Fibroblast of lung (primary cell): ENCODE measurements around the gene DNER. TPM values are rescaled to one million over a fixed set of nuclear protein-coding genes. Genes with fewer than 3 reads are reported as not detected.

ENCODE experiments used
- DNase-seq, 2 donors: peaks; one replicate each; pipeline versions ENCODE4 v3.0.0 to v3.0.0-alpha.2; 2010; ENCODE audit warnings: low read depth in 2 of 2
- H2AFZ ChIP-seq: 2 replicates; pipeline ENCODE4 v1.5.1; 2012; ENCODE audit warnings: low read length, control low read depth, inconsistent platforms
- H3K27ac ChIP-seq: 2 replicates; pipeline ENCODE4 v1.5.1; 2011; ENCODE audit warnings: low read length, control low read depth; ENCODE audit not compliant: insufficient read depth
- H3K27me3 ChIP-seq: 2 replicates; pipeline ENCODE4 v1.5.1; 2011; ENCODE audit warnings: mild to moderate bottlenecking, low read length; ENCODE audit not compliant: control insufficient read depth, insufficient read depth
- H3K36me3 ChIP-seq: 2 replicates; pipeline ENCODE4 v1.5.1; 2011; ENCODE audit warnings: low read length; ENCODE audit not compliant: control insufficient read depth, insufficient read depth
- H3K4me1 ChIP-seq: 2 replicates; pipeline ENCODE4 v1.5.1; 2011; ENCODE audit warnings: low read length; ENCODE audit not compliant: control insufficient read depth, insufficient read depth; ENCODE audit errors: extremely low read depth
- H3K4me2 ChIP-seq: 2 replicates; pipeline ENCODE4 v1.5.1; 2011; ENCODE audit warnings: low read length, control low read depth; ENCODE audit not compliant: insufficient read depth; ENCODE audit errors: extremely low read depth
- H3K4me3 ChIP-seq, 4 experiments: fragments of 200-600 bp in 1 of 4; sonication (generic) in 1 of 4; replicated peaks in 1 of 4; 2 replicates each; pipeline ENCODE4 v1.5.1; 2011 to 2016; ENCODE audit warnings: low read length in 4 of 4, low read depth in 3 of 4, mild to moderate bottlenecking in 3 of 4, control low read depth in 2 of 4, inconsistent platforms in 1 of 4, mixed read lengths in 1 of 4; ENCODE audit not compliant: insufficient read depth in 1 of 4; ENCODE audit errors: control extremely low read depth in 1 of 4
- H3K79me2 ChIP-seq: 2 replicates; pipeline ENCODE4 v1.5.1; 2012; ENCODE audit warnings: mild to moderate bottlenecking, low read length, inconsistent platforms; ENCODE audit not compliant: control insufficient read depth, insufficient read depth
- H3K9ac ChIP-seq: 2 replicates; pipeline ENCODE4 v1.5.1; 2011; ENCODE audit warnings: mild to moderate bottlenecking, low read length, control low read depth; ENCODE audit not compliant: insufficient read depth
- H3K9me3 ChIP-seq: 2 replicates; pipeline ENCODE4 v1.5.1; 2012; ENCODE audit warnings: low read depth, low read length; ENCODE audit not compliant: control insufficient read depth, insufficient read depth
- H4K20me1 ChIP-seq: 2 replicates; pipeline ENCODE4 v1.5.1; 2011; ENCODE audit warnings: low read length; ENCODE audit not compliant: control insufficient read depth, insufficient read depth; ENCODE audit errors: extremely low read depth
- CTCF ChIP-seq, 2 donors: IDR thresholded peaks in 1 of 2; conservative IDR thresholded peaks in 1 of 2; 1 replicate in 1 of 2; 2 replicates in 1 of 2; pipeline ENCODE4 v1.5.1; 2011 to 2012; ENCODE audit warnings: low read length in 2 of 2, control low read depth in 1 of 2, inconsistent platforms in 1 of 2, low read depth in 1 of 2, mild to moderate bottlenecking in 1 of 2
- EZH2 ChIP-seq: IDR thresholded peaks from 2 replicates; pipeline ENCODE4 v1.5.1; 2012; ENCODE audit warnings: low read length, control low read depth, mild to moderate bottlenecking; ENCODE audit errors: missing control alignments
- polyA plus RNA-seq, 2 donors: library from polyadenylated mRNA; depleted of rRNA in 1 of 2; stranded (reverse) in 1 of 2; unstranded in 1 of 2; fragments of >200 nt; gene quantifications; 2 replicates each; pipeline ENCODE4 v1.2.1, GENCODE V29; 2011 to 2012; ENCODE audit warnings: missing spikeins in 1 of 2
- total RNA-seq: library from RNA; depleted of rRNA; stranded (reverse); fragments of >200 nt; gene quantifications from 2 replicates; pipeline ENCODE4 v1.2.1, GENCODE V29; 2014

The DNER gene
- total and polyA plus RNA-seq, 2 donors (not counting 1 experiment from before 2014, with no cell fraction given): 0.33 to 0.43 TPM

- TF ChIP-seq CTCF (conservative IDR thresholded peaks at IDR 0.05 in 1 of 2, IDR thresholded peaks at IDR 0.05 in 1 of 2; ENCODE audit: low read depth in 1 of 2, low read length in 2 of 2): no peak
- H3K79me2 ChIP-seq: no peaks in the 10 kb centered on the region
- no peak overlapping the region for H3K27ac ChIP-seq
- H3K9me3 ChIP-seq: no peaks in the 10 kb centered on the region
- no peaks in the 10 kb centered on the region for H4K20me1 ChIP-seq
- H3K4me3 ChIP-seq: no peak overlapping the region
- no peak overlapping the region for H2AFZ ChIP-seq
- H3K36me3 ChIP-seq: no peaks in the 10 kb centered on the region
- H3K27me3 ChIP-seq: no peaks in the 10 kb centered on the region
- DNase-seq: no peak
- H3K4me2 ChIP-seq: no peak overlapping the region
- H3K9ac ChIP-seq: no peak overlapping the region
- no peaks in the 10 kb centered on the region for H3K4me1 ChIP-seq
Measured at GRCh38 chr2:229652796-229653195, 61.6 kb downstream of the DNER start.

- no peaks in the 10 kb centered on the region for H3K27me3 ChIP-seq
- TF ChIP-seq CTCF (conservative IDR thresholded peaks at IDR 0.05 in 1 of 2, IDR thresholded peaks at IDR 0.05 in 1 of 2; ENCODE audit: low read depth in 1 of 2, low read length in 2 of 2) (no peak), EZH2 (no peak)
- no peaks in the 10 kb centered on the region for H3K79me2 ChIP-seq
- no peak overlapping the region for H3K4me3 ChIP-seq
- DNase-seq: no peak
- H3K4me1 ChIP-seq: no peaks in the 10 kb centered on the region
- H3K9me3 ChIP-seq: no peaks in the 10 kb centered on the region
- no peaks in the 10 kb centered on the region for H4K20me1 ChIP-seq
- no peak overlapping the region for H2AFZ ChIP-seq
- no peak overlapping the region for H3K27ac ChIP-seq
- no peak overlapping the region for H3K9ac ChIP-seq
- H3K4me2 ChIP-seq: no peak overlapping the region
- no peaks in the 10 kb centered on the region for H3K36me3 ChIP-seq
Measured at GRCh38 chr2:229650901-229651300, 63.5 kb downstream of the DNER start.

- H3K4me1 ChIP-seq: no peaks in the 10 kb centered on the region
- H3K36me3 ChIP-seq: no peaks in the 10 kb centered on the region
- no peak overlapping the region for H3K27ac ChIP-seq
- H3K4me3 ChIP-seq: no peak overlapping the region
- H3K27me3 ChIP-seq: no peaks in the 10 kb centered on the region
- H3K9me3 ChIP-seq: no peaks in the 10 kb centered on the region
- no peaks in the 10 kb centered on the region for H3K79me2 ChIP-seq
- no peaks in the 10 kb centered on the region for H4K20me1 ChIP-seq
- H3K4me2 ChIP-seq: no peak overlapping the region
- H2AFZ ChIP-seq: no peak overlapping the region
- no peak for DNase-seq
- TF ChIP-seq CTCF (conservative IDR thresholded peaks at IDR 0.05 in 1 of 2, IDR thresholded peaks at IDR 0.05 in 1 of 2; ENCODE audit: low read depth in 1 of 2, low read length in 2 of 2): no peak
- TF ChIP-seq EZH2: no peak
- no peak overlapping the region for H3K9ac ChIP-seq
Measured at GRCh38 chr2:229650059-229650458, 64.3 kb downstream of the DNER start.
